HG03139 (cell line): ENCODE data around the gene OPCML.

ENCODE experiments used
- ATAC-seq: cut with Tn5 transposase; IDR thresholded peaks from one replicate; pipeline ENCODE4 v1.9.1; 2021; ENCODE audit not compliant: unreplicated experiment

OPCML gene

DNA sequence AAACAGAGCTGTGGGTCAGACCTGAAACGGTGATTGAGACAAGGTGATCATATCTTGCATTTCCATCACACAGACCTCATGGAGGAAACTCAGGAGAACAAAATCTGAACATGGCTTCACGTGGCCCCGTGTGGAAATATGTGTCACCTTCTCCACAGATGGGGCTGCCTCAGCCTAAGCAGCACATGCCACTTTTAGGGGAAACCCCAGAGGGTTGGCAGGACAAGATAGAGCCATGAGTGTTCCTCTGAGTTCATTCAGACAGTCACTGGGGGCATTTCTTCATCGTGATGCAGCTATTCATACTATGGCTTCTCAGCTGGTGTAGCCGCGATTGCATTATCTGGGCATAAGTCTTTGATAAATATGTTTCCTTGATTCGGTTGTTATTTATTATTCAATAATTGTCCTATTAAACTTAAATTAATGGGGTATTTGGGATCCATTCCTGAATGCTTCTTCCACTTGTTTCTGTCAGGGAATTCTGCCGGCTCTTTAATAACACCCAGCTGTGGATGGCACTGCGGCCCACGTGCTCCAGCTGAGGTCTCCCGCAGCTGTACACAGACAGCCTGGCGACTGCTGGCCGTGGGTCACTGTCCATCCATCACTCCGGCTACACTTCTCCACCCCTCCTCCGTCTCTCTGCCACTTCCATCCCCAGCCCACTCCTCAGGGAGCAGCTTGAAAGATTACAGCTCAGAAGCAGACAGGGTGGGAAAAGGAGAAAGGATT, 485.1 kb downstream of the OPCML start:
- no peak for ATAC-seq

DNA sequence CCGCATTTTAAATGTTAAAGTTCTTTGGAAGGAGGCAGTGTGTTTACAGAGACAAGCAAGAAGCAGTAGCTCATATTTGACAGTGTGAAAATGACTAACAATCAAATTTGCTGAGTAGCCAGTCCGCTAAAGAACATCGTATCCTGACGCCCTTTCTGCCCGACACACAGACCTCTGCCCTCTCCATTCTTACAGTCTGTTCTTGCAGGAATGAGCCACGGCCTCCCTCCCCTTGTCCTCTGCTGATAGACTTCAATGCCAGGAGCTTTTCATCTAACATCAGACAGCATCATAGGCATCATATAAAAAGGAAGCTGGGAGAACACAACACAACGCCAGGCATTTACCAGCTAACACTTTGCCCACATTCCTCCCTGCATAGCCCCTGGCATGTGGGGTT, 486.0 kb downstream of the OPCML start:
- no peak for ATAC-seq

DNA sequence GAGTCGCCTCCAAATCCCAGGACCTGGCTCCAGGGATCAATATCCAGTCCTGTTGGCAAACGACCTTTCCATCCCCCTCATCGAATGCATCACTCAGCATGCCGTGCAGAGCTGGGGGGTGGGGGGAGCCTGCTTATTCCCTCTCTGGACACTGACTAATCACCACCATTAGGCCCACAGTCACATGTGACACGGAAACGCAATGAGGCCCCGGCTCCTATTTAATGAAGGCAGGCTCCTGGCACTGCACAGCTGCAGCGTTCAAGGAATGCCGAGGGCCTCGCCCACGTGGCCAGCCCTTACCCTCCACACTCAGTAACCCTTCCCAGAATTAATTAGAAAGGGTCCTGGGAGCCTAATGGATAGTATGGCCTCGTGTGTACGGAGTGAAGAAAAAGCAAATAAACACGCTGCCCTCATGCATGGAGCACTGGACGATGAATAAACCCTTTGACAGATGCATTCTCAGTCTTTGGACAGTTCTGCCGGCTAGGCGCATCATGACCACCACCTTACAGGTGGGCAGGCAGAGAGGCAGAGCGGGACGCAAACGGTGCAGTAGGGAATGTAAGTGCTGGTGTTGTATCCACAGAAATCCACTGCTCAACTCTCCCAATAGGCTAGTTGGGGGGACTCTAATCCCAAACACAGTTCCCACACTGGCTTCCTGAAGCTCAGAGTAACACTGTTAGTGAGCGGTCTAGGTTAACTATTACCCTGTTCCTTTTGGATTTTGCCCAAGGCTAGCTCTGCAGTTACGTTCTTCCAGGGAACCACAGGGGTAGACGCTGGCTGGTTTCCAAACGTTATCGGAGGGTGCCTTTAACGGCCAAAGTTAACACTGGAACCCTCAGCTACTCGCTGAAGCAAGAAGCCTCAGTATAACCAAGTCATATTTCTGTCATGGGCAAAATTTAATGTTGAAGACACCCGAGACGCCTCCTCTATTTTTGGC, 490.1 kb downstream of the OPCML start:
- ATAC-seq: no peak

DNA sequence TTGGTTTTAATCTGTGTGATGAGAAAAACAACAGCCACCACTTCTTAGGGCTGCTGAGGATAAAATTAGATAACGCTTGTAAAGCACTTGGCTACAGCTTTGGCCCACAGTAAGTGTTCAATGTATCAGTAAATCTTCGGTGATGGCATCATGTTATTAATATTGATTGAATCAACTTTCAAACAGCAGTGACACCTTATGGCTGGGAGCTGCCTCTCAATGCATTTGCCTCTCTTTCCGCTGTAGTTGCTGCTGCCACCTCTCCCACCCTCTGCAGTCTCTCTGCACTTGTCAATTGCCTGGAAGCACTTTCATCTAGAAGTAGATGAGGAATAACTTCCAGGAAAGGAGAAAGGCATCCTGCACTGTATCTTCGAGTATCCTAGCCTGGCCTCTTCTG, 491.1 kb downstream of the OPCML start:
- ATAC-seq: no peak

DNA sequence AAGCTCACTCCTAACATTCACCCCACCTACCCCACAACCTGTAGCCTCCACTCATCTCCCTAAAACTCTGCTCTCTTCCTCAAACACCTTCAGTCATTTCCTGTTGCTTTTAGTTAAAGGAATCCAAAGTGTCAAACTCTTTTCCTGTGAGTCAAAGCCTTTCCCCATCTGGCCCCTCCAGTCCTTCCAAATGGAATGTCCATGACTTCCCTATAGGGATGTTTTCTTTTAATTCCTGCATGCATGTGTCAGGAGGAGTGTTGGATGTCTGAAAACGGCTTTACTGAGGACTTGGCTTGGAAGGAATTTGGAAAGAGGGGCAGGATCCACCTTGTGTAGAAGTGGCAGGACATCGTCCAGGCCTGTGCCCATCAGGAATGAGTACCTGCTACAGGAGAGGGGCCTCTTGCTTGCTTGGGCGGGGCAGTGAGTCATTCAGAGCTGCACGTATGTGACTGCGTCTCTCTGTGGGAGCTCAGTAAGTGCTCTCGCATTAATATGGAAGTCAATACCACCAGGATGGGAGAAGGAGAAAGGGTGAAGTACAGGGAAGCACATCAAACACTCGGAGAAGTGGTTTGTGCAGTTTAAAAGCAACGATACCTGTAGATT, 491.9 kb downstream of the OPCML start:
- no peak for ATAC-seq

DNA sequence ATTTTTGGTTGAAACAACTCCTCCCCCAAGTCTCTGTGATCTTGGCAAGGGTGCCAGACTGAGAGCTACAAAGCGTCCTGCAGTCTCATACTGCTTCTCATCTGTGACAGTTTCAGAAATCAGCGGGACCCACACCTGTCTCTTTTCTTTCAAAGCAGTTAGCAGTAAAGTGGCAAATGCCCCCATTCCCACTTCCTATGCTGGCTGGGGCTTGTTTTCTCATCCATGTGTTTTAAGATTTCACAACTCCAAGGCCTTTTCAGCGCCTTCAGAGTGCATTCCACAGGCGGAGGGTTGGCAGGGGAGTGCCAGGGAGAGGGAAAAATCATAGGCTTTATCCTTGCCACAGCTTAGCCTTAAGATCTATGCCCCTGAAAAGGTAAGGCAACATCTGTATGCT, 493.5 kb downstream of the OPCML start:
- no peak for ATAC-seq

DNA sequence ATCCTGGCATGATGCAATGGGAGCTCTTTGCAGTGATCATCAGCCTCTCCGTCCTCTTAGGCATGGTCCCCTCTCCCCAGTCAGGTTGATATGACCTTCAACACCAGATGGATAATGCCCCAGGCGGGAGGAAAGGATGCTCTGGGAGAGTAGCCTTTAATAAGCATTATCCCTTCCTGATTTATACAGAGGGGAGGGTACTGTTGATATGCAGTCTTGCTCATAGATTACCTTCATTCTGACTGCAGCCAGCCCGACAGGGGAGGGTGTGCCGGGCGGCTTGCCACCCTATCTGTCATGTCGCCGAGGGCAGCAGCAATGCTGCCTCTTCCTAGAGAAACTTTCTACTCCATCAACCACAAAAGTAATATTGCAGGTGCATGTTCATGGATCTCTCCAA, 497.4 kb downstream of the OPCML start:
- ATAC-seq: no peak

DNA sequence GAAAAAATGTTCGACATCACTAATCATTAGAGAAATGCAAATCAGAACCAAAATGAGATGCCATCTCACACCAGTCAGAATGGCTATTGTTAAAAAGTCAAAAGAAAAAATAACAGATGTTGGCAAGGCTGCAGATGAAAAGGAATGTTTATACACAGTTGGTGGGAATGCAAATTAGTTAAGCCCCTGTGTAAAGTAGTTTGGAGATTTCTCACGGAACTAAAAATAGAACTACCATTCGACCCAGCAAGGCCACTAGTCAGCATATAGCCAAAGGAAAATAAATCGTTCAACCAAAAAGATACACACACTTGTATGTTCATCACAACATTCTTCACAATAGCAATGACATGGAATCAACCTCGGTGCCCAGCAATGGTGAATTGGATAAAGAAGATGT, 503.2 kb downstream of the OPCML start:
- no peak for ATAC-seq

DNA sequence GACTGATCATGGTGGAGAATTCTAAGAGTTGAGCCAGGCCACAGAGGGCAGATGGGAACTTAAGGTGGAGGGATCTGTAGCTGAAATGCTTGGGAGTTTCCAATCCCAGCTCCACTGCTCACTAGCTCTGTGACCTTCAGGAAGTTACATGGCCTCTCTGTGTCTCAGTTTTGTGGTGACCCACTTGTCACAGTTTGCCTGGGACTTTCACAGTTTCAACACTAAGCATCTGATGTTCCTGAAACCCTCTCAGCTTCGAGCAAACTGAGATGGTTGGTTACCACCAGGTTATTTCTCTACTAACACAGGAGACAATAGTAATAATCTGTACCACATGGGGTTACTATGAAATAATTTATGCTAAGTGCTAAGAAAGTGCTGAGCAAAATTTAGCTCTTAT, 505.3 kb downstream of the OPCML start:
- no peak for ATAC-seq

DNA sequence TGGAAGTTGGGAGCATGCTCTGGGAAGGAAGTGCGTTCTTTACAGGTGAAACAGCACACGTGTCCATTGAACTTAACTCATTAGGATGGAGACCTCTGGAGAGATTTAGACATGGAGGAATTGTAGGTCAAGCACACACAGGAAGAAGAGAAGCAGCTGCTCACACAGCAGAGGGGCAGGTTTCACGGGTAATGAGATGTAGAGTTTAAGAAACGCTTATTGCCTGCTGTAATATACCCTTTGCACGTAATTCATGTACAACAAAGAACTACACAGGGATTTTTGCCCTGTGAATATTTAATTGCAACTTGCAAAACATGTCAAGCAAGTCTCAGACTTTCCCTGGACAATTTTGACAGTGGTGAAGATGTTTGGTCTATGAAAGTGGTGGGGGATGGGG, 508.0 kb downstream of the OPCML start:
- no peak for ATAC-seq

DNA sequence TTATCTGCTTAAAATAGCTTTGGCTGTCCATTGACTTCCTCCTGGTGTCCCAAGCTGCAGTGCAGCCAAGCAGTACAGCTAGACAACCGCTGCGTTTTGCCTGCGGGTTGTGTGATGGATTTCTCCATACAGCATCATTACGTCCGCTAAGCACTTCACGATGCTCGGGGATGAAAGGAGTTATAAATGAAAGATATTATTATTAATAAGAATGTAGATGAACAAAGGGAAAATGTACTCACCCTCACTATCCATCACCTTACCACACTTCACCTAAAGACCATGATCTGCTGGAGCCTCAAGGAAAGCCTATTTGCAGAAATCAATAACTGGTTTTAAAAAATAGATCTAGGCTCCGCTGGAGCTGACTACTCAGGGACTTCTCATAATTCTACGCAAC, 509.1 kb downstream of the OPCML start:
- no peak for ATAC-seq

DNA sequence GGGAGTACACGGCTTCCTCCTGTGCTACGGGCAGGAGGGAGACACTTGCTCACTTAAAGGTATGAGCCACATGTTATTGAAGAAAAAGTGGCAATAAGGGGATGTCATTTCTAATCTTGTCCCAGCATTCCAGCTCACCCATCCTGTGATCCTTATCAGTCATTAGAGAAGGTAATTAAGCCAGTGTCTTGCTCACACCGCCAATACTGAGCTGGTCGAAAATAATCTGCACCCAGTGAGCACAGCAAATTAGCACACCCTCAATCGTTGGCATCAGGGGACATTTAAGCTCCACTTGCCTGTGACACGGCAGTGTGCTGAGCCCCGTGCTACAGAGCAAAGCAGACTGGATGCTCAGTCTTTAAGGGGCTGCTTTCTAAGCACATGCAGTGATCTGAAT, 510.7 kb downstream of the OPCML start:
- ATAC-seq: no peak

DNA sequence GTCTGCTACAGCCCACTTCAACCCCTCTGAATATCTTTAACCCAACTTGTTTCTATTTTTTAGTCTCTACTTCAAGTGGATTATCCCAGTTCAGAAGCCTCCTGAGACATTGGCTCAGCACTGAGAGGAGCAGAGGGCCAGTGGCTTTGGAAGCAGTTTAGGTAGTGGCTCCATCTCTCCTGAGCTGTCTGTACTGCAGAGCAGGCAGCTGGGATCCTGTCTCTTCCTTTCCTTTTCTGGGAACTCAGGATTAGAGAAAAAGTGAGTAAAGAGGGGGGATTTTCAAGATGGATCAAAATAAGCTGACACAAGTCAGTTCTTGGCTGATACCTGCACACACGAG, 512.0 kb downstream of the OPCML start:
- no peak for ATAC-seq

DNA sequence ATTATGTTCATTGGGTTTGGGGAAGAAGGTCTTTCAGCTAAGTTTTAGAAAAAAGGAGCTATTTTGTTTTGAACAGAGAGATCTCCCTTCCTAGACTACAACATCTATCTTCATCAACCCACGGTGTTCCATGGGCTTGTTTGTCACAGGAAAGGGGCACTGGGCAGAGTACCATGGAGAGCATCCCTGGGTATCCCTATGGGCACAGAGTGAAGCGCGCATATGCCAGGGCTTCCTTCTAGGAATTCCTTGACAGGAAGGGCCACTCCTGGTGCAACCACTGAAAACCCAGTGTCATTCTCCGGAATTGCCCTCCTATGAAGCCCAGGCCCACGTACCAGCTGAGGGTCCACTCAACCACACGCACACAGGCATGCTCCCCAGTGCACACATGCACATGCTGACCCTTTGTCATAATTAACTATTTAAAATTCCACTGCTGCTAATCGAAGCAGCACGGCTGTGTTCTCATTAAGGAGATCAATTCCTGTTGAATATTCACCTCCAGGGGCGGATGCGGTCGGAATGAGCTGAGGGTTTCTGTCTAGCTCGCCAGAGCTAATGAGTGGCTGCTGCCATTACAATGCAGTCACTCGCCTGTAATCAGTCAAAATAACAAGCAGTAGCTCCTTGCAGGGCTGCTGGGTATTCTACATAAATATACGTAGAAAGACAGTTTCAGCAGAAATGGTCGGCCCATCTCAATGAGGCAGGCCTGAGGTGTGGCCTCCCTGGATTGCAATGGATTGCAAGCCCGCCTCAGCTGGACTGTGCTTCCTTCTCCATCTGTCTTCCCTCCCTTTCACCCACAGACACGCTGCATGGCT, 512.5 kb downstream of the OPCML start:
- ATAC-seq: no peak

DNA sequence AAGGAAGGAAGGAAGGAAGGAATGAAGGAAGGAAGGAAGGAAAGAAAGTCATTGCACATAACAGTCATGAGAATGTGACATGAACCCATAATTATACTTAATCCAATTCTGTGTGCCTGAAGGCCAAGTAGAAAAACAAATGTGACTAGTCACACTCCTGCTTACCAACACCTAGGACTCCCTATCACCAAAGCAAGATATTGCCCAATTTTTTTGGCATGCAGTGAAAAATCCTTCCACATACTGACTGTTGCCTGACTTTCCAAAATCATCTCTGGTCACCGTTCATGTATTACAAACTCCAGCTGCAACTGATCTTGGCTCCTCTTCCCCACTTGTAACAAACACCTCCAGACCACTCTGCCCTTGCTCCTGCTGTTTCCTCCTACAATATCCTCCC, 516.8 kb downstream of the OPCML start:
- no peak for ATAC-seq

DNA sequence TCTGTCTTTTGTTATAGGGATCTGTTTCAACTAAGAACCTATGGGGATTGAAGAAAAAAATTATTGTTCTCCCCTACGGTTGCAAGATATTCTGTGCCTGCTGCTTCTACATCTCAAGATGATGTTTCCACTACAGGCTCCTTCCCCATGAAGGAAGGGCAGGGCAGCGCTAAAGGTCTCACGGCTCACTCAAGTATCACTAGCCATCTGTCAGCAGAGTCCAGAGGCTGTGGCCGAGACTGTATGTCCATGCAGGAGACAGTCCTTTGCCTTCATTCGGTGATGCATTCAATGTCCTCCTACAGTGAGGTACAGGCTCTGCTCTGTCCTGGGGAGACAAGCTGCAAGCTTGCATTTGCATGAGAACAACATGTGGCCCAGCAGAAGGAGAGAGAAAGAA, 518.0 kb downstream of the OPCML start:
- no peak for ATAC-seq

DNA sequence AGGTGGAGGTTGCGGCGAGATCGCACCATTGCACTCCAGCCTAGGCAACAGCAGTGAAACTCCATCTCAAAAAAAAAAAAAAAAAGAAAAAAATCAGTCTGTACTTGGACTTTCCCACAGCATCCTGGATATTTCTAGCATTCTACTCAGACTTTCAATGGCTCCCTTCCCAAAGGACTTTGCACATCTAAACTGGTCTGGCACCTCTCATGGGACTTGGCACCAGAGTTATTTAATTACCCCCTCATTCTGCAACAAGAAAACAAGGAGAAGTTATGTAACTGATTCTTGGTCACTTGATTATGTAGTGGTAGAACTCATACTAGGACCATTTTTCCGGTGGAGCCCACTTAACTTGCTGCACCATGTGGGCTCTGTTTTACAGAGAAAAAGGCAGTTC, 519.5 kb downstream of the OPCML start:
- ATAC-seq: no peak

DNA sequence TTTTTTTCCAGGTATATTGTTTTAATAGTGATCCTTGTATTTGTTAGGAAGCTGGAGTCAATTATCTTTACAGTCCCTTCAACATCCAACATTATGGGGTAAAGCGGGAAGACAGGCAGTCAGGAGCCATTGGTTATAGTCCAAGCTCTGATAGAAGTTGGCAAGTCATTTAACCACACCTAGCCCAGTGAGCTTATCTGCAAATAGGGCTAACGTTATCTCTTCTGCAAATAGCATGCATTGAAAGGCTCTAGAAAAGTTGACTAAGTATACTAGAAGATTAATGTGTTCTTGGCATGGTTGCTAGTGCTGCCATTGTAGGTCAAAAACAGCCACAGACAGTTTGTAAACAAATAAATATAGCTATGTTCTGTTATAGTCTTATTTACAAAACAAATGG, 520.7 kb downstream of the OPCML start:
- no peak for ATAC-seq

DNA sequence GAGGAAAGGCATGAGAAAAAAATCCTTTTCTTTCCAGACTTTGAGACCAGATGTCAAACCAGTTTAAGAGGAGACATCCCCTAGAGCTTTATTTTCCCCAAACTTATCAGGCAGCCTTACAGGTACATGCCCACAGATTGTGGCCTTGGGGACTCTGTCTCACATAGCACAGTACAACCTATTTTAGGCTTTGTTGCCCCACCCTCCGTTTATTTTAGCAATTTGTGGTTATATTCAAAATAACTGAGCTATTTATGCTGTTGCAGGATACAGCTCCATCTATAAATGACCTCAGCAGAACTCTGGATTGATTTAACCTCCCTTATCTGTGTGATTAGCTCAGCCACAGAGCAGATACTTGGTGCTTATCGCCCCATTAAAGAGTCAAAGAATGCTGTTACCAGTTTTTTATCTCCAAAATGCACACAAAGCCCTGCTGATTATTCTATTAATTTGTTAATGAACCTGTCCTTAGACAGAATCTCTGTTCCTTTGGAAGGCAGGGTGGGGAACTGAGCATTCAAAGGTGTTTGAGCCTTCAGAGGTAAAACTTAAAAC, 525.2 kb downstream of the OPCML start:
- no peak for ATAC-seq

DNA sequence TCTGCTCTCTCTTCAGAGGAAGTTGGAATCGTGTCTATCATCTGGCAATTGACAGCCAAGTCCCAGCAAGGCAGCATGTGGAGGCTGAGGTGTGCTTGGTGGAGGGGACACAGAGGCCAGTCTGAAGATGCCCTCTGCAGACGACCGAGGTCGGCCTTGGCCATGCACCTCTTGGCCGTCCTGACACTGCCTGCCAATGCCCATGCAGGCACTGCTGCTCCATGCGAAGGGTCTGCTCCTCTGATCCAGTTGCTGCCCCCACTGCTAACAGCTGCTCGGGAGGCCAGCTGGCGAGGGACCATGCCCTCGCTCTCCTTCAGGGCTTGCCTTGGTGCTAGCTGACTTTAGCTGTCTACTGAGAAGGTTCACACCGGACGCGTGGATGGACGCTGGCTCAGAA, 527.9 kb downstream of the OPCML start:
- ATAC-seq: no peak

DNA sequence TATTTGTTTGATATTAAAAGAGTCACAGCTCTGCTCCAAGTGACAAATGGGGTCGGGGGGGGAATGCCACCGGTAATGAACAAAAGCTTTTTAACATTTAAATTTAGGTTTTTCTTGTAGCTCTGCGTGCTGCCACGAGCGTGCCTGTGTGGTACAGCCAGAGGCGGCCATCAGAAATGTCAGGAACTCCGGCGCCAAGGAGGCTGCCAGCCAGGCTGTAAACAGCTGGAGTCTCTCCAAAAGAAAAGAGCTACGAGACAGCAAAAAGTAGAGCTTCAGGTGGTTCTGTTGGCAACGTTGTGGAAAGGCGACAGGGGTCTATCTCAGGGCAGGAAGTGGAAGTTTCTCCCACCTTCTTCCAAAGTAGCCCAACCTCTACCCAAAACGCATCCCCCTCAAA, 532.8 kb downstream of the OPCML start:
- no peak for ATAC-seq
